Heart right ventricle (tissue), 16 donors: ENCODE measurements around the gene WFDC11. TPM values are rescaled to one million over a fixed set of nuclear protein-coding genes. Genes with fewer than 3 reads are reported as not detected.

Source experiments
- ATAC-seq, 8 donors: fragments of 200-7000 bp; cut with Tn5 transposase; one replicate each; pipeline ENCODE4 v1.9.1; 2020; ENCODE audit warnings: mild to moderate bottlenecking in 8 of 8, moderate library complexity in 8 of 8, moderate number of reproducible peaks in 1 of 8
- DNase-seq, 2 donors: peaks; one replicate each; pipeline ENCODE4 v3.0.0-alpha.2; 2020
- H3K27ac ChIP-seq, 10 donors: fragments of 200-600 bp; sonication (generic) in 2 of 10; one replicate each; pipeline versions ENCODE4 v1.5.0 to v1.8.0; 2020 to 2022; ENCODE audit warnings: mild to moderate bottlenecking in 3 of 10
- H3K27me3 ChIP-seq, 7 donors: fragments of 200-600 bp; one replicate each; pipeline ENCODE4 v1.8.0; 2021 to 2022; ENCODE audit warnings: mild to moderate bottlenecking in 2 of 7
- H3K36me3 ChIP-seq, 9 donors: fragments of 200-600 bp; sonication (generic) in 1 of 9; one replicate each; pipeline versions ENCODE4 v1.5.0 to v1.8.0; 2020 to 2022; ENCODE audit warnings: mild to moderate bottlenecking in 2 of 9
- H3K4me1 ChIP-seq, 9 donors: fragments of 200-600 bp; sonication (generic) in 1 of 9; one replicate each; pipeline versions ENCODE4 v1.5.0 to v1.8.0; 2020 to 2022; ENCODE audit warnings: mild to moderate bottlenecking in 4 of 9
- H3K4me3 ChIP-seq, 10 donors: fragments of 200-600 bp; sonication (generic) in 2 of 10; one replicate each; pipeline versions ENCODE4 v1.5.0 to v1.8.0; 2020 to 2022; ENCODE audit warnings: mild to moderate bottlenecking in 7 of 10, moderate library complexity in 2 of 10
- H3K9me3 ChIP-seq, 11 donors: fragments of 200-600 bp in 10 of 11; sonication (generic) in 2 of 11; one replicate each; pipeline versions ENCODE4 v1.5.0 to v1.8.0; 2013 to 2022; ENCODE audit warnings: mild to moderate bottlenecking in 2 of 11, control low read depth in 1 of 11, moderate library complexity in 1 of 11
- WGBS, 2 donors: extraction: QIAGEN DNeasy Blood & Tissue Kit; methylation state at CpG; one replicate each; pipeline ENCODE4 v1.1.7; 2013; ENCODE audit warnings: inconsistent platforms in 1 of 2; 5-methylcytosine and 5-hydroxymethylcytosine counted together
- intact Hi-C, 10 donors: fragments of 100-400 bp; cut with DNase I; formaldehyde crosslinking; loops; one replicate each; pipeline versions ENCODE4 v1.11.1 to v1.14.2; 2022
- polyA plus RNA-seq, 2 donors: library from polyadenylated mRNA; stranded (reverse); fragments of 200-250 nt; gene quantifications; one replicate each; pipeline ENCODE4 v1.2.3, GENCODE V29; 2013
- total RNA-seq, 10 donors: library from RNA; stranded (reverse); fragmentation: NEBNext Ultra II Directional in 3 of 10; extraction: Animal tissue kit (Norgen Biotek cat#: 25700) in 3 of 10; gene quantifications; one replicate each; pipeline versions ENCODE4 v1.2.1 to v1.2.4, GENCODE V29; 2021 to 2023
- TF ChIP-seq, protein P1 (sequence below), 9 donors: fragments of 200-600 bp; sonication (generic) in 2 of 9; IDR thresholded peaks; one replicate each; pipeline versions ENCODE4 v1.5.0 to v1.8.0; 2021 to 2022; ENCODE audit warnings: antibody characterized with exemption in 9 of 9, mild to moderate bottlenecking in 5 of 9, moderate library complexity in 1 of 9
- donor health status: Arrhythmogenic right ventricular cardiomyopathy.
- donor health status: ischemic (EF 13 %, LVEDD 7.1; RV severe dilation, severe dysfunction).
- donor health status: healthy with polysubstance abuse.
- donor health status: DM: no; HTN: yes; CAD: no.
- donor health status: DM: no; HTN: no; CAD: no.
- donor health status: ischemic (EF 25% LVEDD 6.9; RV normal size, moderate dysfunction).
- donor health status: ischemic (EF 25% LVEDD 5.7; RV mildly dilated, moderate dysfunction).
- donor health status: healthy.
- donor health status: DM: yes; HTN: yes; CAD: no.
- donor health status: Ischemic cardiomyopathy.
- donor health status: ischemic (EF 35%, LVEDD 5.7; RV mildly dilated, moderate dysfunction).
- donor health status: nonischemic (EF 11% LVEDD 7.7; RV severe dilation, severe dysfunction).
- donor health status: DM: yes; HTN: yes; CAD: no.
- donor health status: PGD.
- donor health status: ischemic (EF 29% LVEDD 5.4; RV normal size, mild dysfunction).
- donor health status: nonischemic (EF 23%, LVEDD 6.1; RV moderate dilation, normal function).

The WFDC11 gene
- total and polyA plus RNA-seq, 12 donors, result not detected

DNA sequence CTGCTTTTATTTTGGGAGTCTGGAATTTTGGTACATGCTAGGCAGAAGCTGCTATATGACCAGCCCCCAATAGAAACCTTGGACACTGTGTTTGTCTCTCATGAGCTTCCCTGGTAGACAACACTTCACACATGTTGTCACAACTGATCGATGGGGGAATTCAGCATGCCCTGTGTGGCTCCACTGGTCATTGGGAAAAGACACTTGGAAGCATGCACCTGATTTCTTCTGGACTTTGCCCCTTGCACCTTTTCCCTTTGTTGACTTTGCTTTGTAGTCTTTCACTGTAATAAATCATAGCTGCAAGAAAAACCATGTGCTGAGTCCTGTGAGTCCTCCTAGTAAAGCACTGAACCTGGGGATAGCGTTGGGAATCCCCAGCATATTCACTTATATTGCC, 48.4 kb downstream of the WFDC11 start:
- DNase-seq, result no peak
- Histone ChIP-seq H3K4me1 (no peaks in the 10 kb centered on the region), H3K9me3 (peaks cover 0 to 18% (median 0%) of the 10 kb centered on the region in 11 donors), H3K27ac (no peak overlapping the region), H3K27me3 (peaks cover 0 to 5% (median 0%) of the 10 kb centered on the region in 7 donors), H3K36me3 (no peaks in the 10 kb centered on the region), H3K4me3 (no peak overlapping the region)
- ATAC-seq, result no peak
- TF ChIP-seq, protein P1, sequence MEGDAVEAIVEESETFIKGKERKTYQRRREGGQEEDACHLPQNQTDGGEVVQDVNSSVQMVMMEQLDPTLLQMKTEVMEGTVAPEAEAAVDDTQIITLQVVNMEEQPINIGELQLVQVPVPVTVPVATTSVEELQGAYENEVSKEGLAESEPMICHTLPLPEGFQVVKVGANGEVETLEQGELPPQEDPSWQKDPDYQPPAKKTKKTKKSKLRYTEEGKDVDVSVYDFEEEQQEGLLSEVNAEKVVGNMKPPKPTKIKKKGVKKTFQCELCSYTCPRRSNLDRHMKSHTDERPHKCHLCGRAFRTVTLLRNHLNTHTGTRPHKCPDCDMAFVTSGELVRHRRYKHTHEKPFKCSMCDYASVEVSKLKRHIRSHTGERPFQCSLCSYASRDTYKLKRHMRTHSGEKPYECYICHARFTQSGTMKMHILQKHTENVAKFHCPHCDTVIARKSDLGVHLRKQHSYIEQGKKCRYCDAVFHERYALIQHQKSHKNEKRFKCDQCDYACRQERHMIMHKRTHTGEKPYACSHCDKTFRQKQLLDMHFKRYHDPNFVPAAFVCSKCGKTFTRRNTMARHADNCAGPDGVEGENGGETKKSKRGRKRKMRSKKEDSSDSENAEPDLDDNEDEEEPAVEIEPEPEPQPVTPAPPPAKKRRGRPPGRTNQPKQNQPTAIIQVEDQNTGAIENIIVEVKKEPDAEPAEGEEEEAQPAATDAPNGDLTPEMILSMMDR (IDR thresholded peaks at IDR 0.05), result no peak
- intact Hi-C loops, result no loop called here
- WGBS, 2 donors, result 78 to 81% methylated on average over 2 of the region's 2 CpGs

DNA sequence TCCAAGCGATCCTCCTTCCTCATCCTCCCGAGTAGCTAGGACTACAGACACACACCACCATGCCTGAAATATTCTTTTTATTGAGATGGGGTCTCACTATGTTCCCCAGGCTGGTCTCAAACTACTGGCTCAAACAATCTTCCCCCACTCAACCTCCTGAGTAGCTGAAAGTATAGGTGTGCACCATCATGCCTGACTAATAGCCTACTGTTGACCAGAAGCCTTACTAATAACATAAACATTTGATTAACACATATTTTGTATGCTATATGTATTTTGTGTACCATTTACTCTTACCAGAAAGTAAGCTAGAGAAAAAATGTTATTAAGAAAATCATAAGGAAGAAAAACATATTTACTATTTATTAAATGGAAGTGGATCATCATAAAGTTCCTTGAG, 52.4 kb downstream of the WFDC11 start:
- intact Hi-C loops, result no loop called here
- Histone ChIP-seq H3K9me3 (peaks cover 0 to 12% (median 0%) of the 10 kb centered on the region in 11 donors), H3K36me3 (no peaks in the 10 kb centered on the region), H3K27ac (no peak overlapping the region), H3K4me3 (no peak overlapping the region), H3K27me3 (peaks cover 0 to 5% (median 0%) of the 10 kb centered on the region in 7 donors), H3K4me1 (no peaks in the 10 kb centered on the region)
- ATAC-seq, result no peak
- no peak for DNase-seq
- 89 to 95% methylated on average over 2 of the region's 2 CpGs for WGBS, 2 donors
- TF ChIP-seq, protein P1 (IDR thresholded peaks at IDR 0.05), result no peak

DNA sequence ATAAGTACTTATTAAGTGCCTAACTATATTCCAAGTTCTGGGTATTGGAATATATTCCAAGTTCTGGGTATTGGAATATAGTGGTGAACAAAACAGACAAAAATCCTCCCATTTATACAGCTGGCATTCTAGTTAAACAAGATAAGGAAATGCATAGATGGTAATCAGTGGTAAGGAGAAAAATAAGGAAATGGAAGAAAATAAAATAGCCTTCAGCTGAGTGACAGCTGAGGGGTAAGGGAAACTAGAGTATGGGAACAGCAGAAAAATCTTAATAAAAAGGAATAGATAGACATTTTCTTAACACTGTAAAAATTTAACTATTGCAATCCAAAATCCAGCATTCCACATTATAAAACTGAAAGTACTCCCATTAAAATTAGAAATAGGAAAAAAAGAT, 57.7 kb downstream of the WFDC11 start:
- DNase-seq (no peak), ATAC-seq (no peak)
- Histone ChIP-seq H3K36me3 (no peaks in the 10 kb centered on the region), H3K4me1 (no peaks in the 10 kb centered on the region), H3K4me3 (no peak overlapping the region), H3K27ac (no peak overlapping the region), H3K9me3 (peaks cover 0 to 5% (median 0%) of the 10 kb centered on the region in 11 donors), H3K27me3 (peaks cover 0 to 5% (median 0%) of the 10 kb centered on the region in 7 donors)
- TF ChIP-seq, protein P1 (IDR thresholded peaks at IDR 0.05), result no peak
- intact Hi-C loops, result no loop called here

DNA sequence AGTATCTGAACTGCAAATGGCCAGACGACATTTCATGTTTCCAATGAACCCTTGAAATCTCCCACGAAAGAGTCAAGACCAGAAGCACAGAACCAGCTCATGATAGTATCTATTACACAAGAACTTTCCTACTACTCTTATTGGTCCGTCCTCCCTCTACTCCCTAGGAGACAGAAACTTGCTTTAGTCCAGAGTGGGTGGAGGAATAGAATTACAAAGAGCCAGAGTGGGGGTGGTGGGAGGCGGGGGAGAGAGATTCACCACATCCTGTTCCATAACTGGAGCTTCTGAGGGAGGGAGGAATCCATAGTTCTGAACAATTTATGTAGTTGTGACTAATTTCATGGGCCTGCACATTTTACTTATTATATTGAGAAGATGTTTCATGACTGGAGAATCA, 59.0 kb downstream of the WFDC11 start:
- TF ChIP-seq, protein P1 (IDR thresholded peaks at IDR 0.05), result no peak
- Histone ChIP-seq H3K36me3 (no peaks in the 10 kb centered on the region), H3K4me1 (no peaks in the 10 kb centered on the region), H3K4me3 (no peak overlapping the region), H3K27me3 (peaks cover 0 to 7% (median 0%) of the 10 kb centered on the region in 7 donors), H3K27ac (no peak overlapping the region), H3K9me3 (peaks cover 0 to 14% (median 2%) of the 10 kb centered on the region in 11 donors)
- intact Hi-C loops, result no loop called here
- ATAC-seq, result no peak
- DNase-seq, result no peak
- 50 to 51% methylated on average over 4 of the region's 4 CpGs for WGBS, 2 donors
